IPS DF 19.7 (cell line): ENCODE measurements around the gene KLF13.
"Not testable (repeated sequence)": the region's sequence is repeated elsewhere in the genome, so short reads cannot be mapped to it uniquely, and the experiment has no call there.

Source experiments
- DNase-seq: peaks from one replicate; pipeline ENCODE4 v3.0.0-alpha.2; 2013; ENCODE audit warnings: low read depth, low spot score

KLF13 gene

GRCh38 chr15:31345606-31346366, 19.2 kb downstream of the KLF13 start:
- no peak for DNase-seq

DNA sequence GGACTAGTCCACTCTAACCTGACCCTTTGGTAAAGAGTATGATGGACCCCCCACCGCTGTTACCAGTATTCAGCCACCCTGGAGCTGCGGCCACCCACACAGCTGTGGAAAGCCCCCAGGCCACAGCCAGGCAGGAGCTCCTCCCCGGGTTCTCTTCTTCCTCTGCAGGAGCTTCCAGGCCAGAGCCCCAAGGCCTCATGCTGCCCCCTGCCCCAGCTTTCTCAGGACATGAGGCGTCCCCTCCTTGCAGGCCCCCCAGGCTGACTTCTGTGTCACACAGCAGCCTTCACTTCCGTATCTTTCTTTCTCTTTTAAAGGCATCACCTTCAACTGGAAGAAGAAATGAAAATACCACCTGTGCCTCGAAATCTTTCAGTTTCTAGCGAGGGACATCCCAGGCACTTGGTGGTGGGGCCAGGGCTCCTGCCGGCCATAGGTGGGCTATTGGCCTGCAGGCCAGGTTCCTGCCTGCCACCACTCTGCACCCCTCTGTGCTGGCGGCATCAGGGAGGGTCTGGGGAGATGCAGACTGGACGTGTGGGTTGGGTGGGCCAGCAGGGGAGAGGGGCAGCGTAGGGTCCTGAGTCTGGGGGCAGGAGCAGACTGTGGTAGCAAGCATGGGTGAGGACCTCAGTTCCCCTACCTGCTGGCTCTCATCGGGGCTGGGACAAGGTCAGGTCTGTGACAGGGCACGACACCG, 19.9 kb downstream of the KLF13 start:
- no peak for DNase-seq

DNA sequence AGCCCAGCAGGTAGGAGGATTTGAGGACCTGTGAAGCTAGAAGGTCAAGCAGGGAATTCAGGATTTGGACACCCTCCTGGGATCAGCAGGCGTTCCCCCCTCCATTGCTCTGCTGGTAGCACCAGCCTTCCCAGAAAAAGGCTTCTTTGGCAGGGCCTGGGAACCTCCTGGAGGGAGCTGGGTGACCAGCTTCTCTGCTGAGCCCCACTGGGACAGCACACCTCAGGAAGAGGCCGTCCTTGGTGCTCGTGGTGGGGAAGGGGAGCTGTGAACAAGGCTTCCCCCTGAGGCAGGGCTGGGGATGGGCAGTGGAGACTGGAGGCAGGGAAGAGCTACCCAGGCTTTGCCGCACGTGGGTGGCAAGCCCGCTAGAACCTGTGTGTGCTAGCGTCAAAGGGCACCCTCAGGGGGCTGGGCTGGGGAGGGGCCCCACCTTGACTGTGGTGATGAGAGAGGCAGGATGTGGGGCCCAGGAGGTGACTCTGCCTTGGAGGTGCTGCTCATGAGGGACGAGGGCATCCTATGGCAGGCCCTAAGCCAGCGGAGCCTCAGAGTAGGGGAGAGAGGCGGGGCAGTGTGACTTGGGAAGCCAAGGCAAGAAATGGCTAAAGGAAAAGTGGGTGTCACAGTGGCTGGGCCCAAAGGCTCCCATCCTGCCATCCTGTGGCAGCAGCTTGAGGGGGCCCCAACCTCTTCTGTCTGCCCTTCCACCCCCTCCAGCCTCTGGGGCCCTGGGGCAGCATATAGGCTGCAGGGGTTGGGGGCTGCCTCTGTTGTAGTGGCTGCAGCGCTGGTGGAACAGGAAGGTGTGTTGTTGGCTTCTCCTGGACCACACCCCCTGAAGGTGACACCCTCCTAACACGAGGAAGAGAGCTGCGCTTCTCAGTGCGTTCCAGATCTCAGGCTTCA, 20.7 kb downstream of the KLF13 start:
- DNase-seq: no peak

DNA sequence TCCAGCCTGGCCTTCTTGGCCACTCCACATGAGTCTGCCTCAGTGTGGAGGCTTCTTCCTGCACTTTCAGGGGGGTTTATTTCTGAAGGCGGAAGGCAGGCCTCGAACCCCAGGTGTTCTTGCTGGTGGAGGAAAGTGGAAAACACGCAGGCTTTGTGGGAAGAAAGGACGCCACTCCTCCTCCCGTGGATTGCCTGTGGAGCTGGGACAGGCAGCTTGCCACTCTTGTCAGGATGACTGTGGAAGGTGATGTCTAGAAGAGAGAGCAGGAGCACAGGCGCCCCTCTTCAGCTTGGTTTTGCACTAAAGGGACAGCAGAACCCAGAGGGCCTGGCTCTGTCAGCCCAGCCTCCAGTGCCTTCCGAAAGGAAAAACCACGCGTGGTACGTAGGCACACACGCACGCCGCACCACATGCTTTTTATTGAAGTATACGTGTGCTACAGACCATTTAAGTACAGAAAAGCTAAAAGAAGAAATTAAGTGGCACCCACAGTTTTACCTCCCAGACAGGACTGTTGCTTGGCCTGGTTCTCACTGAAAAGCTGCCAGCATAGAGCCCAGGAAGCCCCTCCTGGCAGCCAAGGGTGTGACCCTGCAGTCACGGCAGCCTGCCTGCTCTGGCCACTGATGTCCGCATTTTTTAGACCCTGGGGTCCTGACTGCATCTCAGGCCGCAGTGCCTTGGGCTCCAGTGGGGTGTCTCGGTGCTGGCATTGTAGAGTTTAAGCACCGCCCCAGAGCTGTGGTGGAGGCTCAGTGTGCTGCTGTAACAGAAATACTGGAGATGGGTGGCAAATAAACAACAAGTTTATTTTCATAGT, 21.6 kb downstream of the KLF13 start:
- no peak for DNase-seq

DNA sequence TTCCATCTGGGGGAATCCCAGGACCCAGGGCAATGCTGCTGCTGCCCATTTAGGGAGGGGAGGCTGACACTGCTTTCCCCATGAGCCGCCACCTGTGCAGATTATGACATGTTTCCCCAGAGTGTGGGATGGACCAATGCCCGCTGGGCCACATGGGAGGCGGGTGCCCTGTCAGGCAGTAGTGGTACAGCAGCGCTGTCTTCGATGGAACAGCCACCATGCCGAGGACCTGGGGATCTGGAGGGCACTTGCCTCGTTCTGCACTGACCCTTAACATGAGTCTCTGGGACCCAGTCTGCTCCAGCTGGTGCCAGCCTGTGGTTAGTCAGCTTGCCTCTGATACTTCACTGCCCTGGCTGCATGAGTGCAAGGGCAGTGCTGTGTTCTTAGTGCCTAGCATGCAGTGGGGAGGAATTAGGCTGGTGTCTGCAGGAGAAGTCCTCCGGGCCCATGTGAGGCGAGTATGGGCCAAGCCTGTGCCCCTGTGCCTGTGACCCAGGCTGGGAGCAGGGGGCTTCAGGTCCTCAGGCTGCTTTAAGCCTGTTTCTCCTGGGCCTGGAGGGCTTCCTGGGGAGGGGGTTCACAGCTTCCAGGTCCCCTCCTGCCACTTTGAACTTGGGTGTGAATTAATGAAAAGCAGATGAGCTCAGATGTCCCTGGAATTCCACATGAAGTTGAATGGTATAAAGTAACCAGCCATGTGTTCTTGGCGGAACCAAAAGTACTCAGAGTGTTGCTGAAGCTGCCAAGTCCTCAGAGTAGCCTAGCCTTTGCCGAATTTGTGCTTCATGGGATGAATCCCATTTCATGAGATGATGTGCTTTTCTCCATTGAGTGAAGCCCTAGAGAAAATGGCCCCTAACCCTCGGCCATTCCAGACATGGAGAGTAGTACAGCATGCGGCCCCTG, 22.9 kb downstream of the KLF13 start:
- no peak for DNase-seq

- no peak for DNase-seq
Measured at GRCh38 chr15:31350771-31351170, 24.1 kb downstream of the KLF13 start.

GRCh38 chr15:31352339-31352751, 25.7 kb downstream of the KLF13 start:
- DNase-seq: no peak

DNA sequence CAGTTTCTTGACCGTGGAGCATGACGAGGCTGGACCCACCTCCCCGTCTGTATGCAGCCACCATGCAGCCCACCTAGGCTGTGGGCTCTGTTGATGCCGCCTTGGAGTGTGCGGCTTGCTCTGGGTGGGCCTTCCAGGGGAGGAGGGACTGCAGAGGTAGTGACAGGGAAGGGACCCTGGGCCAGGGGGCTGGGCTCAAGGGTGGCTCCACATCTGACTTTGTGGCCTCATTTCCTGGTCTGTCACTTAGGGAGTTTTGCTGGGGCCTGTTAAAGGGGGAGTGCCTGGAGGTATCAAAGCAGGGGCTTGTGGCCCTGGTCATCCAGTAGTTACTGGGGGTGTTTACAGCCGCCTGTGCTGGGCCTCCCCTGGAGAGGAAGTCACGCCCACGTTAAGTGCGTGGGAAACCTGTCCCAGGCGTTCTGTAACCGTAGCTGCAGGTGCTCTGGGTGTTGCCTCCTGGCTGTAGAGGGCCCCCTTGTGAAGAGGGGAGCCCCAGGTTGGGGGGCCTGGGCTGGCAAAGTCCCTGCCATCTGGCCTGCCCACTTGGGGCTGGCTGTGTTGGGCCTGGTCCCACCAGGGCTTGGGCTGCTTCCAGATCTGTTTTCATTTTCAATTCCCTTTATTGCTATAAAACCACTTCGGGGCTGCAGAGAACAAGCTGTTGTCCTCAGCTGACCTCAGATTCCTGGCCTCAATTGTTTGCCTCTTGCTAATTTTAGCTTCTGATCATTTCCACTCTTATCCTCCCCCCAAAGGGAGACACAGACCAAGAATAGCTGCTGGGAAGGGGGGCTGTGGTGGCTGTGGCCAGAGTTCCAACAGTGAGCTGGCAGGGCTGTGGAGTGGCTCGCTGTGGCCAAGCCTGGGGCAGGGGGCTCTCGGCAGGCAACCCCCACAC, 26.5 kb downstream of the KLF13 start:
- no peak for DNase-seq

- DNase-seq: no peak
Measured at GRCh38 chr15:31353931-31354330, 27.3 kb downstream of the KLF13 start.

DNA sequence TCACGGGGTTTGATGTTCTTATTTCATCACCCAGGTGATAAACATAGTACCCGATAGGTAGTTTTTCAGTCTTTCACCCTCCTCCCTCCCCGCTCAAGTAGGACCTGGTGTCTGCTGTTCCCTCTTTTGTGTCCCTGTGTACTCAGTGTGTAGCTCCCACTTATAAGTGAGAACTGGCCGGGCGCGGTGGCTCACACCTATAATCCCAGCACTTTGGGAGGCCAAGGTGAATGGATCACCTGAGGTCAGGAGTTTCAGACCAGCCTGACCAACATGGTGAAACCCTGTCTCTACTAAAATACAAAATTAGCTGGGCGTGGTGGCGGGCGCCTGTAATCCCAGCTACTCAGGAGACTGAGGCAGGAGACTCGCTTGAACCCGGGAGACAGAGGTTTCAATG, 29.5 kb downstream of the KLF13 start:
- DNase-seq: not testable (repeated sequence)

GRCh38 chr15:31357148-31357547, 30.5 kb downstream of the KLF13 start:
- no peak for DNase-seq

GRCh38 chr15:31358163-31358562, 31.5 kb downstream of the KLF13 start:
- DNase-seq: no peak

DNA sequence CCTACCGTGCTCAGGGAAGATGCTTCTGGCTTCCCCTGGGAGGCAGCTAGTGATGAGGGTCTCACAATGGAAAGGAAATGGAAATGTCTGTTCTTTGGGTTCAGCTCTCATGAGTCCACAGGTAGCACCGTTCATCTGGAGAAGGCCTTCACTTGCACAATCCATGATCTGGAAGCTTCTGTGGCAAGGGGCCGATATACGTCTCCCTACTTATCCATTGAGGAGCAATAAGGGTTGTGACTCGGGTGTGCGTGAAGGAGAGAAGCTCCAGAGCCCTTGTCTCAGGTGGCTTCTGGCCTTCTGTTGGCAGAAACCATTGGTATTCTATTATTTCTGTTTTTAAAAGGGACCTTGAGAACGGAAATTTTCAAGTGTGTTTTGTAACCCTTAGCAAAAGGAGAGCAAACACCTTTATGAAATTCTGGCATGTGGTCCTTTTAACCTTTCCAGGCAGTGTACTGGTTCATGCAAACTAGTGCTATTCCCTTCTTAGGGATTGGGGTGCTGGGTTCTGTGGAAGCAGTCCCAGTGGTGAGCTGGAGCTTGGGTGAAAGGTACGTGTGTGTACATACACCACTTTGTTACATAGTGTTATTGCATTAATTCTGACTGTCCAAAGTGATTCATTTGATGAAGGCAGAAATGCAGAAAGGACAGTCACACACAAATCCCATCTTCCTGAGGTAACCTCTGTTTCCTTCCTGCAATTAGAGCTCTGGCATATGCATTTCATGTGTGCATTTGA, 32.5 kb downstream of the KLF13 start:
- DNase-seq: no peak

- no peak for DNase-seq
Measured at GRCh38 chr15:31359702-31360111, 33.1 kb downstream of the KLF13 start.

DNA sequence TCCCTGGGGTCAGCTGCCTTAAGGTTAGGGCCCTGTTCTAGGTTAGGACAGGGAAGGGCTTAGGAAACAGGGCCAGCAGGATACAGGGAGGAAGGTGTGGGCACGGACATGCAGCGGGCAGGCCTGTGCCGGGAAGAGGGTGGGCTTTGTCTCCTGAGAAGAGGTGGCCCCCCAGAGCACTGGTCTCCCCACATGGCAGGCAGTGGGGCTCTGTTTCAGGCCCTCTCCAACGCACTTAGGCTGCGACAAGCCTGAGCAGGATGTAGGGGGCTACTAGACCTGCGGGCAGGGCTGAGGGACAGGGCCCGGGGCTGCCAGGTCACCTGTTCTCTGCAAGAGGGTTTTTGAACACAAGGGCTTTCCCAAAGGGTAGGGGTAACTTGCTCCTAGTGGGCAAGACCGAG, 33.5 kb downstream of the KLF13 start:
- DNase-seq: no peak

DNA sequence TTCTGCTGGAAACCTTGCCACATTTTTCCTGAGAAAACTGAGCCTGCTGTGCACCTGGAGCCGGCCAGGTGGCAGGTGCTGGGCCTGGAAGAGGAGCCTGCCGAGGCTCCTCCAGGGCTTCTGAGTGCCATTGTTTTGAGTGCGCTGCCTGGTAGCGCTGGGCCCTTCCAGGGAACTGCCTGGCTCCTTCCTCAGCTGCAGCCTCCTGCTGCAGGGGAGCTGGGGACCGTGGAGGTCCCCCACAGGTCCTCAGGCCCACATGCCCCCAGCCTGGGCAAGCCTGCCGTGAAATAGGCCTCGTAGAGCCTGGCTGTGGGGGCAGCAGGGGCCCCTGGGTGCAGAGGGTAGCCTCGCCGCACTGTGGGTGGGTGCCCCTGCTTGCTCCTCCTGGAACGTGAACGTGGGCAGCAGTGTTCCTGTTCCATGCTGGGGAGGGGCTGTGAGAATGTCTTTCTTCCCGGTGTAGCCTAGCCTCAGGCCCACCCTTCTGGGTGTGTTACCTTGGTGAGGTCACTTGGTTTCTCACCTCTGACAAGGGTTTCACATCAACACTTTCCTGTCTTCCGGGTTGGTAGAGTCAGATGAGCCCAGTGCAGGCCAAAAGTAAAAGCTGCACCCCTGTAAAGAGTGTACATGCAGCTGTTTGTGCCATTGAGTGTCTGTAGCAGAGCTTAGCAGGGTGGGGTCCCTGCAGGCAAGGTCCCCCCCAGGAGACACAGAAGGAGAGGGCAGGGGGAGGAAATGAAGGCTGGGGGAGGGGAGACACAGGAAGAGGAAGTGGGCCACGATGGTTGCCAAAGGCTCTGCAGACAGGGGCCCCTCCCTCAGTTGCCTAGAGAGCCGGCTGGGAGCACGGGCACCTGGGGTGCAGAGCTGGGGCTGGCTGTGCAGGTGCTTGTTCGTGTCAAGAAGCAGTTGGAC, 34.5 kb downstream of the KLF13 start:
- DNase-seq: no peak

DNA sequence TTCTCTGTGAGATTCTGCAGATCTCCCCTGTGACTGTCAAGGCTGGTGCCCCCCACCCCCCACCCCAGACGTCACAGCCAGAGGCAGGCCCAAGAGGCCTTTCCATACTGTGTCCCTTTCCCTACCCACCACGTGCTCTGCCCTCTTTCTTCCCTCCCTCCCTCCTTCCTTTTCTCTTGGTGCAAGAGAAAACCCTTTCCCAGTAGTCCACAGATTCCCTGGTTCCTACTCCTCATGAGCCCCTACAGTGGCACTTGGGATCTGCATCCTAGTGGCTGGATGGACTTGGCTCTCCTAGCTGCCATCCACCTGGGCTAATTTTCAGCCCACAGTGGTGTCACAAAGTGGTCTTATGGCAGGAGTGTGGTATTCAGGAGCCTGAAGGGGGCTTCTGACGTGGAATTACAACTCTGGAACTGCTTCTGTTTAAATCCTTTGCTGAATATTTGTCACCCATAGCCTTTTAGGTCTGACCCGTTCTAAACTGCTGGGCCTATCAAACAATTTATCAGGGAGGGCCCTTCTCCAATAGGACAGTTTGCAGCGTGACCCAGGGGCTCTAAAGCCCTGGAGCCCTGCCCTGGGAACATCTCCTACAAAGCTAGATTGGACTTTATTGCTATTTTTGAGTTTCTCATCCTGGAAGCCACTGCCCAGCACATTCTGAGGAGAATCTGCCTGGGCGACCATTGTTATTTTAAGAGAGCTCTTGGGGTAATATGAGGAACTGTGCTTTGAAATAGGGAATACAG, 35.3 kb downstream of the KLF13 start:
- DNase-seq: no peak
